CD4-positive, alpha-beta memory T cell (primary cell): ENCODE data around the gene SP8. TPM values are rescaled to one million over a fixed set of nuclear protein-coding genes. Genes with fewer than 3 reads are reported as not detected.

Experiments used
- CTCF ChIA-PET: fragments of 350-600 bp; sonication (Branson Sonifier 250); formaldehyde crosslinking; loops from one replicate; lab custom pipeline; 2021; ENCODE audit warnings: inconsistent platforms; ENCODE audit not compliant: partially characterized antibody; lab: Charles Lee
- POLR2A ChIA-PET: fragments of 350-600 bp; sonication (Branson Sonifier 250); formaldehyde crosslinking; loops from one replicate; lab custom pipeline; 2021; ENCODE audit not compliant: partially characterized antibody; lab: Charles Lee
- DNase-seq, 5 donors: peaks; one replicate each; pipeline versions ENCODE4 v3.0.0 to v3.0.0-alpha.2; 2020 to 2022; ENCODE audit warnings: mixed read lengths in 1 of 5
- H3K27ac ChIP-seq: one replicate; pipeline ENCODE4 v1.7.0; 2013; ENCODE audit warnings: low read depth, low read length
- H3K27me3 ChIP-seq: 2 replicates; pipeline ENCODE4 v1.7.0; 2013; ENCODE audit warnings: mild to moderate bottlenecking, low read length, moderate library complexity; ENCODE audit not compliant: insufficient read depth
- H3K36me3 ChIP-seq: 2 replicates; pipeline ENCODE4 v1.7.0; 2013; ENCODE audit warnings: mild to moderate bottlenecking, low read length, moderate library complexity; ENCODE audit not compliant: insufficient read depth
- H3K4me1 ChIP-seq: 2 replicates; pipeline ENCODE4 v1.7.0; 2013; ENCODE audit warnings: mild to moderate bottlenecking, low read length, moderate library complexity; ENCODE audit not compliant: insufficient read depth
- H3K4me3 ChIP-seq, 2 donors: one replicate each; pipeline ENCODE4 v1.7.0; 2013; ENCODE audit warnings: low read length in 2 of 2, mild to moderate bottlenecking in 1 of 2
- H3K9me3 ChIP-seq, 2 donors: one replicate each; pipeline ENCODE4 v1.7.0; 2013; ENCODE audit warnings: low read length in 2 of 2, control low read depth in 1 of 2; ENCODE audit not compliant: control insufficient read depth in 1 of 2
- H3K27ac Mint-ChIP-seq, 7 donors: one replicate each; pipeline ENCODE4 v1.8.0; 2020 to 2021; ENCODE audit warnings: mixed read lengths in 7 of 7, mild to moderate bottlenecking in 6 of 7, inconsistent platforms in 3 of 7, moderate library complexity in 3 of 7
- H3K27me3 Mint-ChIP-seq, 2 donors: one replicate each; pipeline ENCODE4 v1.8.0; 2020 to 2021; ENCODE audit warnings: mixed read lengths in 2 of 2
- H3K36me3 Mint-ChIP-seq, 2 donors: one replicate each; pipeline ENCODE4 v1.8.0; 2020 to 2021; ENCODE audit warnings: mixed read lengths in 2 of 2, inconsistent platforms in 1 of 2, mild to moderate bottlenecking in 1 of 2
- H3K4me1 Mint-ChIP-seq, 4 donors: one replicate each; pipeline ENCODE4 v1.8.0; 2020 to 2021; ENCODE audit warnings: mixed read lengths in 4 of 4, mild to moderate bottlenecking in 1 of 4
- H3K4me3 Mint-ChIP-seq, 8 donors: one replicate each; pipeline ENCODE4 v1.8.0; 2020 to 2021; ENCODE audit warnings: mixed read lengths in 8 of 8, mild to moderate bottlenecking in 7 of 8, moderate library complexity in 6 of 8, inconsistent platforms in 3 of 8
- H3K9me3 Mint-ChIP-seq, 8 donors: one replicate each; pipeline ENCODE4 v1.8.0; 2020 to 2021; ENCODE audit warnings: mixed read lengths in 8 of 8, mild to moderate bottlenecking in 5 of 8, inconsistent platforms in 3 of 8, moderate library complexity in 1 of 8
- intact Hi-C: fragments of 100-400 bp; cut with micrococcal nuclease; formaldehyde crosslinking; loops from one replicate; pipeline ENCODE4 v1.15.1; 2023
- polyA plus RNA-seq, 2 donors: library from polyadenylated mRNA; unstranded; fragments of 300-500 nt; fragmentation: Illumina TruSeq; gene quantifications; one replicate each; pipeline ENCODE4 v1.2.3, GENCODE V29; 2021
- total RNA-seq, 2 experiments: library from RNA; stranded (reverse); gene quantifications; one replicate each; pipeline ENCODE4 v1.2.3, GENCODE V29; 2021

The SP8 gene
- total and polyA plus RNA-seq, 4 experiments from 2014 or later = not detected

DNA sequence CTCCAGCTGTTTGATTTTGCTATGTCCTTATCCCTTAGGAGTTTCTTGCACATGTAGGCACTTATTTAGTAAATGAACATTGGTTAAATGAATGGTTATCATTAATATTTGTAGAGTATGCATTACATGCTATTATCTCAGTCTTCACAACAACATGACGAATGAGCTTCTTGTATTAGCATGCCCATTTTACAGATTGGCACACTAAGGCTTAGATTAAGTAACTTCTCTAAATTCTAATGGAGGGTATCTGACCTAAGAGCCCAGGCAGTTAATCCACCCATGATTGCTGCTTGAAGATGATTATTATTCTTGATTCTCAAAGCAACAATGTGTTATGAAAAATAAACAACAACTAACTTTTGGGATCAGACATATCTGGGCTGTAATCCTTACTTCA lies 32.7 kb downstream of the SP8 start:
- H3K27me3 Mint-ChIP-seq = no peaks in the 10 kb centered on the region
- Histone ChIP-seq H3K4me1 (no peaks in the 10 kb centered on the region), H3K27me3 (no peaks in the 10 kb centered on the region), H3K4me3 (no peak overlapping the region), H3K36me3 (no peaks in the 10 kb centered on the region), H3K9me3 (no peaks in the 10 kb centered on the region), H3K27ac (no peak overlapping the region)
- ChIA-PET POLR2A (no interaction called here), CTCF (no interaction called here)
- no peaks in the 10 kb centered on the region for H3K36me3 Mint-ChIP-seq
- DNase-seq = no peak
- H3K9me3 Mint-ChIP-seq = peaks cover 0 to 3% (median 0%) of the 10 kb centered on the region in 8 donors
- H3K4me3 Mint-ChIP-seq = no peak overlapping the region
- no peaks in the 10 kb centered on the region for H3K4me1 Mint-ChIP-seq
- H3K27ac Mint-ChIP-seq = no peak overlapping the region
- intact Hi-C loops = no loop called here

DNA sequence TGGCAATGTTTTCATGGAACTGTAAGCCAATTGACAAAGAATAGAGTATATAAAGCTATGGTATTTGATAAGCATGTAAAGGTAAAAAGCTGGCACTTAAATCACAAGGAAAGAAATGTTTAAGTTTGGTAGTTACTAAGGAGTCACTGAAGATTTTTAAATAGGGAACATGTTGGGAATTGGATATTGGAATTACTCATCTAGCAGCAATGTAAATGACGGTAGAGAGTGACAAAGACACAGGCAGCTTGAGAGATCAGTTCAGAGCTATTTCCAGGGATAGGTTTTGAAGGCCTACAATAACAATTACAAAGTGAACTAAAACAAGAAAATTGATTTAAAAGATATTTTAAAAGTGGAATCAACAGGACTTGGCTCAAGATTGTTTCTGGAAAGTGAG lies 36.8 kb downstream of the SP8 start:
- Mint-ChIP-seq H3K9me3 (no peaks in the 10 kb centered on the region), H3K4me1 (no peaks in the 10 kb centered on the region), H3K36me3 (no peaks in the 10 kb centered on the region), H3K4me3 (no peak overlapping the region), H3K27ac (no peak overlapping the region), H3K27me3 (peaks cover 0 to 1% of the 10 kb centered on the region in 2 donors)
- ChIA-PET CTCF (no interaction called here), POLR2A (no interaction called here)
- DNase-seq = no peak
- intact Hi-C loops = no loop called here
- H3K4me1 ChIP-seq = no peaks in the 10 kb centered on the region
- H3K36me3 ChIP-seq = no peaks in the 10 kb centered on the region
- H3K27ac ChIP-seq = no peak overlapping the region
- no peaks in the 10 kb centered on the region for H3K9me3 ChIP-seq
- no peaks in the 10 kb centered on the region for H3K27me3 ChIP-seq
- no peak overlapping the region for H3K4me3 ChIP-seq

GRCh38 chr7:20748853-20749252 lies 37.8 kb downstream of the SP8 start:
- POLR2A ChIA-PET = interaction anchor here (0.6 kb wide), 1 partner anchor 12 kb away, joined by 4 read pairs; no protein-coding TSS in a partner anchor
- CTCF ChIA-PET = no interaction called here
- Histone ChIP-seq H3K36me3 (no peaks in the 10 kb centered on the region), H3K9me3 (no peaks in the 10 kb centered on the region), H3K4me1 (no peaks in the 10 kb centered on the region), H3K4me3 (no peak overlapping the region), H3K27me3 (no peaks in the 10 kb centered on the region), H3K27ac (no peak overlapping the region)
- no peaks in the 10 kb centered on the region for H3K9me3 Mint-ChIP-seq
- peaks cover 0 to 1% of the 10 kb centered on the region in 2 donors for H3K27me3 Mint-ChIP-seq
- no peaks in the 10 kb centered on the region for H3K4me1 Mint-ChIP-seq
- intact Hi-C loops = no loop called here
- no peaks in the 10 kb centered on the region for H3K36me3 Mint-ChIP-seq
- no peak overlapping the region for H3K27ac Mint-ChIP-seq
- DNase-seq = no peak
- H3K4me3 Mint-ChIP-seq = no peak overlapping the region

- Mint-ChIP-seq H3K27ac (no peak overlapping the region), H3K4me1 (no peaks in the 10 kb centered on the region), H3K36me3 (no peaks in the 10 kb centered on the region), H3K27me3 (peaks cover 0 to 1% of the 10 kb centered on the region in 2 donors), H3K9me3 (peaks cover 0 to 3% (median 0%) of the 10 kb centered on the region in 8 donors), H3K4me3 (no peak overlapping the region)
- intact Hi-C loops = no loop called here
- no peaks in the 10 kb centered on the region for H3K4me1 ChIP-seq
- no peaks in the 10 kb centered on the region for H3K9me3 ChIP-seq
- ChIA-PET POLR2A (no interaction called here), CTCF (interaction anchor here (1.0 kb wide), 1 partner anchor 13 kb away, joined by 3 read pairs; no protein-coding TSS in a partner anchor)
- no peaks in the 10 kb centered on the region for H3K36me3 ChIP-seq
- no peak for DNase-seq
- no peak overlapping the region for H3K27ac ChIP-seq
- H3K4me3 ChIP-seq = no peak overlapping the region
- no peaks in the 10 kb centered on the region for H3K27me3 ChIP-seq
These were observed 39.7 kb downstream of the SP8 start for GRCh38 chr7:20747001-20747400.

- Histone ChIP-seq H3K4me1 (no peaks in the 10 kb centered on the region), H3K9me3 (no peaks in the 10 kb centered on the region), H3K27ac (no peak overlapping the region), H3K4me3 (no peak overlapping the region), H3K36me3 (no peaks in the 10 kb centered on the region), H3K27me3 (no peaks in the 10 kb centered on the region)
- intact Hi-C loops = no loop called here
- no peak overlapping the region for H3K27ac Mint-ChIP-seq
- DNase-seq = no peak
- POLR2A ChIA-PET = no interaction called here
- no peaks in the 10 kb centered on the region for H3K4me1 Mint-ChIP-seq
- peaks cover 1 to 2% of the 10 kb centered on the region in 2 donors for H3K27me3 Mint-ChIP-seq
- H3K4me3 Mint-ChIP-seq = no peak overlapping the region
- H3K9me3 Mint-ChIP-seq = peaks cover 0 to 3% (median 0%) of the 10 kb centered on the region in 8 donors
- CTCF ChIA-PET = no interaction called here
- no peaks in the 10 kb centered on the region for H3K36me3 Mint-ChIP-seq
These were observed 41.0 kb downstream of the SP8 start for GRCh38 chr7:20745702-20746101.

DNA sequence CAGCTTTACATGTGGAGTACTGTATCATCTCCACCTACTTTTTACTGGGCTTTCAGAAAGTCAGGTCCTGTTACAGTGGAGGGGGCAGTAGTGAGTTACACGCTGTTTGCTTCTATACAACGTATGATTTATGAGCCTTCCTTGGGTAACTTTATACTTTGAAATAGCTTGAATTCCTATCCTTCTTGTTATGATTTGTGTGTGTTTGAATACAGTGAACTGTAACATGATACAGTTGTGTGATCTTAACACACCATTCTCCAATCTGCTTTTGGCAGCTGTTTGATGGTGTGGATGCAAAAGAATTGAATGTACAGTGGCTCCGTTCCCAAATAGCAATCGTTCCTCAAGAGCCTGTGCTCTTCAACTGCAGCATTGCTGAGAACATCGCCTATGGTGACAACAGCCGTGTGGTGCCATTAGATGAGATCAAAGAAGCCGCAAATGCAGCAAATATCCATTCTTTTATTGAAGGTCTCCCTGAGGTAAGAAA lies 41.7 kb downstream of the SP8 start:
- H3K27me3 Mint-ChIP-seq = peaks cover 1 to 2% of the 10 kb centered on the region in 2 donors
- H3K27me3 ChIP-seq = no peaks in the 10 kb centered on the region
- H3K36me3 Mint-ChIP-seq = no peaks in the 10 kb centered on the region
- intact Hi-C loops = no loop called here
- no peak for DNase-seq
- ChIA-PET POLR2A (no interaction called here), CTCF (no interaction called here)
- H3K9me3 Mint-ChIP-seq = peaks cover 0 to 3% (median 0%) of the 10 kb centered on the region in 8 donors
- H3K4me1 ChIP-seq = no peaks in the 10 kb centered on the region
- no peak overlapping the region for H3K27ac ChIP-seq
- H3K9me3 ChIP-seq = no peaks in the 10 kb centered on the region
- H3K27ac Mint-ChIP-seq = no peak overlapping the region
- no peak overlapping the region for H3K4me3 ChIP-seq
- no peaks in the 10 kb centered on the region for H3K36me3 ChIP-seq
- H3K4me1 Mint-ChIP-seq = no peaks in the 10 kb centered on the region
- H3K4me3 Mint-ChIP-seq = no peak overlapping the region

DNA sequence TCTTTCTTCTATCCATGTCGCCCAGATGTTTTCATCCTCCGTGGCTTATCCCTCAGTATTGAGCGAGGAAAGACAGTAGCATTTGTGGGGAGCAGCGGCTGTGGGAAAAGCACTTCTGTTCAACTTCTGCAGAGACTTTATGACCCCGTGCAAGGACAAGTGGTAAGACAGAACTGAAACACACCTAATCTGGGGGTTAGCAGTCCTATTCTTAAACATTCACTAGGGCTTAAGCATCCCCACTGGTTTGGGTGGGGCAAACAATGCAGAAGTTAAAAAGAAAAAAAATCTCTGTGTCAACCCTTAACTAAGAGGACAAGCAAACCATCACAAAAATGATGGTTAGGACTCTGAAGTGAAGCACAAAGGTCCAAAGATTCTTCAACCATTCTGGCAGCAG lies 43.8 kb downstream of the SP8 start:
- H3K4me3 Mint-ChIP-seq = no peak overlapping the region

More for the DNA sequence above, 43.8 kb downstream of the SP8 start:
- Mint-ChIP-seq H3K9me3 (peaks cover 0 to 3% (median 0%) of the 10 kb centered on the region in 8 donors), H3K4me1 (no peaks in the 10 kb centered on the region), H3K27me3 (peaks cover 1 to 2% of the 10 kb centered on the region in 2 donors), H3K27ac (no peak overlapping the region), H3K36me3 (no peaks in the 10 kb centered on the region)
- Histone ChIP-seq H3K27me3 (no peaks in the 10 kb centered on the region), H3K9me3 (no peaks in the 10 kb centered on the region), H3K4me3 (no peak overlapping the region), H3K27ac (no peak overlapping the region), H3K36me3 (no peaks in the 10 kb centered on the region), H3K4me1 (no peaks in the 10 kb centered on the region)
- ChIA-PET POLR2A (no interaction called here), CTCF (no interaction called here)
- intact Hi-C loops = no loop called here
- DNase-seq = no peak
